ENCODE measurements around the gene RNF208.

Gene RNF208

DNA sequence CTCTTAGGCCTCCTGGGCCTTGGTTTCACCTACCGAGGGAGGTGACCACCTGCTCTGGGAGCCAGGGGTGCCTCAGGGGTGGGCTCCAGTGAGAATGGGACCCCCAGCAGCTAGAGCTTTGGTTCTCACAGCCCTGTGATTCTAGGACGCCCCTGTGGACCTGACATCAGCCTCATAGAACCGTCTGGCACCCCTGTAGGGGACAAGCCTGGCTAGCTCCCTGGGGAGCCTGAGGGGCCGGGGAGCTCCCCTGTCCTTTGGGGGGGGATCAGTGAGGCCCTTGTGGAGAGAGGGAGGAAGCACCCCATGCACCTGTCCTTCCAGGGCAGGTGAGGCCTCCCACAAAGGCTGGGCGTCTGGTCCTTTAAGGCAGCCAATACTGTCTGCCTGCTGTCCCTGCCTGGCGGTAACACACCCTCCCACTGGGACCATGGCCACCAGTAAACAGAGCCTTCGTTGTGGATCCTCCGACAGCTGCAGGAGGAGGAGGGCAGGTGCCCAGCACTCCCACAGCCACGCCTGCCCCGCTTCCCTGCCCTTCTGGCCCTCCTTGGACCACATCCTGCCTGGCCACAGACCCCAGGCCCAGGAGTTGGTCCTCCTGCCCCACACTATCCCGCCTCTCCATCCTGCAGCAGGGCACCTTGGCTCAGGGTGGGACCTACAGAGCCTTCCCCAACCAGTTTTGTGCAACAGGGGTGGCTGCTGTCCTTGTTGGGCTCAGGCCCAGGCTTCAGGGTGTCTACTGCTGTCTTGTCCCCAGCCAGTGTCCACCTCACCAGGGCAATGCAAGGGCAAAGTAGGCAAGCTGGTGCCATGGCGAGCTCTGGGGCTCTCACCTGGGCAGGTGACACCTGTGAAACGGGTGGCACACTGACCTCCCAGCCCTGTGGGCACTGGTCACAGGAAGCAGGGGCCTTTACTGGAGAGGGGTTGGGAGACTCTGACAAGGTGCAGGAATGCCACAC is 16.0 kb upstream of the RNF208 start:
- DNase-seq: no peak

DNA sequence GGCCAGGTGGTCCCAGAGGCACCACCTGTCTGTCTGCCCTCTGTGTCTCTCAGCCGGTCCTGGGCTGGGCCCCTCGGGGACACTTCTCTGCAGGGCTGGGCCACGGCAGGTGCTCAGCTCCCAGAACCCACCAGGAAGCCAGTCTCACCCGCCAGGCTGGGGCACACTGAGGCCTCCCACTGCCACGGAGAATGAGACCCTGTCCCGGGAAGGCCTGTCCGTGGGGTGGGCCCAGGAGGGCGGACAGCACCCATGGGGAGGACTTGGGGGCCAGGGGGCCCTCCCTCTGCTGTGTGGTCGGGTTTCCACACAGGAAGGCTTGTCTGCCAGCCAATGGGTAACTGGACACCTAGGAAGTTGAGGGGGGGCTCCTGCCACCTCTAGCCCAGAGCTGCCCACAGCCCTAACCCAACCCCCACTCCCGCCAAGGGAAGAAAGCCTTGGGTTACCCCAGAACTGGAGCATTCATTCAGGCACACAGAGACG is 14.9 kb upstream of the RNF208 start:
- no peak for DNase-seq

DNA sequence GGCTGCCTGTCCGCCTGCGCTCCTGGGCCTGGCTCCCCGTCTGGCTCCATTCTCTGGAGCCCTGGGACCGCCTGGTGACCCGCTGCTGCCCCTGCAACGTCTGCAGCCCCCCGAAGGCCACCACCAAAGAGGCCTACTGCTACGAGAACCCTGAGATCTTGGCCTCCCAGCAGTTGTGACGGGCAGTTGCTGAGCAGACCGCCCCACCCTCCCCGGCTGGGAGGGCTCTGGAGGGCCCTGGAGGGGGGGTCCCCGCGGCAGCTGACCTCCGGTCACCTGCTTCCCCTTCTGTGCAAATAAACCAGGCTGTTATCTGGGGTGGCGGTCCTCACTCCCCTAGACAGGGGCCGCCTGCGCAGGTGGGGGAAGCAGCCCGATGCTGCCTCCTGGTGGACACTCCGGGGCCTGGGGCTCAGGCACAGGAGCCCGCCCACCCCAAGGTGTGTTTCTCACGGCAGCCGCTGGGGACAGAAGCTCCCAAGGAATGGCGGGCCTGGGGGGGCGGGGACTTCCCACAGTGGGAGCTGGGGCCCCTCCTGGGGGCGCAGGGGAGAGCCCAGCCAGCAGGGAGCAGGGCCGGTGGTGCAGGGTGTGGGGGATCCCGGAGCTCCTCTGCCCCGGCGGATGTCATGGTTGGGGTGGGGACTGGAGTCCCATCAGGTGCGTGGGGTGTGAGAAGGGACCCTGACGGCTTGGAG is 14.3 kb upstream of the RNF208 start:
- DNase-seq: peak; percentile 59 to 74

DNA sequence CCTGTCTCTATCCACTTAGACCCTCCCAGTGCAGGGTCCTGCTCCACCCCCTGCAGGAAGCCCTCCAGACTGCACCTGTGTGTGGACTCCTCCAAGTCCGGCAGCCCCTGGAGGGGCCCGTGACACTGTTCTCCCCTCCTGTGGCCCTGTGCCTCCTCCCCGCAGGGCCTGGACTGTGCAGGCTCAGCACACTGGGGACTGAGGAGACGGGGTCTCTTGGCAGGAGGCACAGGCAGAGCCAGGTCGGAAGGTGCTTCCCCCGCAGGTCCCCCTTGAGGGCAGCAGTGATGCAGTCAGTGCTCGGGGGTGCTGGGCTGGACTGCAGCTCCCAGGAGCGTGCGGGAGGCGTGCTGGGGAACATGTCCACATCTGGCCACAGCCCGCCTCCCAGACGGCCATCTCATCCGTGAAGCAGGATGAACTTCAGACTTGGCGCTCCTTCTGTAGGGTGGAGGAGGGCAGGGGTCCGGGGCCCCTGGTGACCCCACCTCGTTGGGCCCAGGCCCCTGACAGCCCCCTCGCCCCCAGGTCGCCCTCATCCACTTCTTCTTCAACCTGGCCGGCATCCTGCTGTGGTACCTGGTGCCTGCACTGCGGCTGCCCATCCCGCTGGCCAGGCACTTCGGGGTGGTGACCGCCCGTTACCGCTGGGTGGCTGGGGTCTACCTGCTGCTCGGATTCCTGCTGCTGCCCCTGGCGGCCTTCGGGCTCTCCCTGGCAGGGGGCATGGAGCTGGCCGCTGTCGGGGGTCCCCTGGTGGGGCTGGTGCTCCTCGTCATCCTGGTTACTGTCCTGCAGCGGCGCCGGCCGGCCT is 13.6 kb upstream of the RNF208 start:
- no peak for DNase-seq

DNA sequence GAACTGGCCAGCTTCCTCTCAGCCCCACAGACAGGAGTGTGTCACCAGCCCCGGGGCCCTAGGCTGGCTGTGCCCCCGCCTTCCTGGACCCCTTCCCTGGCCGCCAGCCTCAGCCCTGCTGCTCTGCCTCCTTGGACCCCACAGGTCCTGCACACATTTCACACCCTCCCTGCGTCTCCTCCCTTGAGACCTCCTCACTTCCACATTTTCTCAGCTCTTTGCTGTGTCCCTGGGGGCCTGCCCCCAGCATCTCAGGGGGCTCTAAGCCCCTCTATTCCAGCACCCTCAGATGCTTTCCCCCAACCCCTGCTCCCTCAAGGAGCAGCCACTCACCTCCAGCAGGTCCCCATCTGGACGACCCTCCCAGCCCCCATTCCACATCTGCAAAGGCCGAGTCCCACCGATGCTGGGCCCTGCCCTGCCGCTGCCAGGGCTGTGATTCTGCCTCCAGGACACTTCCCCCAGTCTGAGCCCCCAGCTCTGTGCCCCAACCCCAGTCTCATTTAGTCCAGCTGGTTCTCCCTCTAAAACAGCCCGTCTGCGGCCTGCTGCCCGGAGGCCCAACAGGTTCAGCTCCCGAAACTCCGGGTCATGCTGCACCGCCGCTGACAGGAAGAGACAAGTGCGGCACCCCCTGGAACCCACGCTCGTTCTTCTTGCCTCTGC is 12.9 kb upstream of the RNF208 start:
- DNase-seq: no peak

DNA sequence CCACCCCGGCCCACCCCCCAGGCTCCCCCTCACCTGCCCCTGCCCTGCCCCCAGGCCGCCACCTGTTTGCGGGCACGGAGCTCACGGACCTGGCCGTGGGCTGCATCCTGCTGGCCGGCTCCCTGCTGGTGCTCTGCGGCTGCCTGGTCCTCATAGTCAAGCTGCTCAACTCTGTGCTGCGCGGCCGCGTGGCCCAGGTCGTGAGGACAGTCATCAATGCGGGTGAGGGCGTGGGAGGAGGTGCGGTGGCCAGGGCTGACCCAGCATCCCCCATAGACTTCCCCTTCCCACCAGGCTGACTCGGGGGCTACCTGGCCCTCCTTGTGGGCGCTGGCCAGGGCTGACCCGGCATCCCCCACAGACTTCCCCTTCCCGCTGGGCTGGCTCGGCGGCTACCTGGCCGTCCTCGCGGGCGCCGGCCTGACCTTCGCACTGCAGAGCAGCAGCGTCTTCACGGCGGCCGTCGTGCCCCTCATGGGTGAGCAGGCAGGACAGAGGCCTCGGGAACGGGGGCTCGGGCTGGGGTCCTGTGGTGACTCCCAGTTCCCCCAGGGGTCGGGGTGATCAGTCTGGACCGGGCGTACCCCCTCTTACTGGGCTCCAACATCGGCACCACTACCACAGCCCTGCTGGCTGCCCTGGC is 12.1 kb upstream of the RNF208 start:
- no peak for DNase-seq

DNA sequence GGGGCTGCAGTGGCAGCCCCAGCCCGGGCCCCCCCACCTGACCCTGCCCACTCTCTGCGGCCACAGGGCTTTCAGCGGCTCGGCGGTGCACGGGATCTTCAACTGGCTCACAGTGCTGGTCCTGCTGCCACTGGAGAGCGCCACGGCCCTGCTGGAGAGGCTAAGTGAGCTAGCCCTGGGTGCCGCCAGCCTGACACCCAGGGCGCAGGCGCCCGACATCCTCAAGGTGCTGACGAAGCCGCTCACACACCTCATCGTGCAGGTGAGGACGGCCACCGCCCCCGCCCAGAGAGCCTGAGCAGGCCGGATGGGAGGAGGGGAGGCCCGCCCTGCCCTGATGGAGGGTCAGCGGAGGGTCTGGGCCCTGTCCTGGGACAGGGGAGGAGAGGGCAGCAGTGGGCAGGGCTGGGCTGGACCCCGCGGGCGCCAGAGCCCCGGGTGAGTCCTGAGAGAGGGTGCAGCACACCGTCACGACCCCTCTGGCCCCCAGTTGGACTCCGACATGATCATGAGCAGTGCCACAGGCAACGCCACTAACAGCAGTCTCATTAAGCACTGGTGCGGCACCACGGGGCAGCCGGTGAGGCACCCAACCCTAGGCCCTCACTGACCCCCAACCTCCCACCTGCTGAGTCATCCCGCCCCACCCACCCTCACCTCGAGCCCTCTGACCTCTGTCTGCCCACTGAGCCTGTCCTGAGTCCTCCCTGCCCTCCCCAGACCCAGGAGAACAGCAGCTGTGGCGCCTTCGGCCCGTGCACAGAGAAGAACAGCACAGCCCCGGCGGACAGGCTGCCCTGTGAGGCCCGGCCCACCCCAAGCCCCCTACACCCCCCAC is 11.3 kb upstream of the RNF208 start:
- DNase-seq: no peak

DNA sequence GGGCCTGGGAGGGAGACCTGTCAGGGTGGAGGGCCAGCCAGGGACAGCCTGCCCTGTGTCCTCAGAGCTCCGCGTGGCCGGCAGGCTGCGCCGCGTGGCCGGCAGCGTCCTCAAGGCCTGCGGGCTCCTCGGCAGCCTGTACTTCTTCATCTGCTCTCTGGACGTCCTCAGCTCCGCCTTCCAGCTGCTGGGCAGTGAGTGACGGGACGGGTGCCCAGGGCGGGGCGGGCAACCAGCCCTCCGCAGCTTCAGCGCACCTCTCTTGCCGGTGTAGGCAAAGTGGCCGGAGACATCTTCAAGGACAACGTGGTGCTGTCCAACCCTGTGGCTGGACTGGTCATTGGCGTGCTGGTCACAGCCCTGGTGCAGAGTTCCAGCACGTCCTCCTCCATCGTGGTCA is 10.5 kb upstream of the RNF208 start:
- DNase-seq: no peak

DNA sequence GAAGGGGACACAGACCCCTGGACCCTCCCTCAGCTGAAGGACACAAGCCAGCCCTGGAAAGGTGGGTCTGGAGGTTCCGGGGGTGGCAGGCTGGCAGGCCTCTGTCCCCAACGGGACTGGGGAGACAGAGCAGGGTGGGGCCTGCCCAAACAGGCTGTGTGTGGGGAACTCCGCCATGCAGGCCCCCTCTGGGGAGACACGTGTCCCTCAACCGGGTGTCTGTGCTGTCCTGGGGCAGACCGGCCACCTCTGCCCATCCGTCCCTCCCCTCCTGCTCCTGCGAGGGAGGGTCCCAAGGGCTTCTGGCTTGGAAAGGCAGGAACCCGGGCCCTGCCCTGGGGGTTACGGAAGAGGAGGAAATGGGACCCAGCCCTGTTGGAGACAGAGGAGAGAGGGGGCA is 10.1 kb upstream of the RNF208 start:
- no peak for DNase-seq

DNA sequence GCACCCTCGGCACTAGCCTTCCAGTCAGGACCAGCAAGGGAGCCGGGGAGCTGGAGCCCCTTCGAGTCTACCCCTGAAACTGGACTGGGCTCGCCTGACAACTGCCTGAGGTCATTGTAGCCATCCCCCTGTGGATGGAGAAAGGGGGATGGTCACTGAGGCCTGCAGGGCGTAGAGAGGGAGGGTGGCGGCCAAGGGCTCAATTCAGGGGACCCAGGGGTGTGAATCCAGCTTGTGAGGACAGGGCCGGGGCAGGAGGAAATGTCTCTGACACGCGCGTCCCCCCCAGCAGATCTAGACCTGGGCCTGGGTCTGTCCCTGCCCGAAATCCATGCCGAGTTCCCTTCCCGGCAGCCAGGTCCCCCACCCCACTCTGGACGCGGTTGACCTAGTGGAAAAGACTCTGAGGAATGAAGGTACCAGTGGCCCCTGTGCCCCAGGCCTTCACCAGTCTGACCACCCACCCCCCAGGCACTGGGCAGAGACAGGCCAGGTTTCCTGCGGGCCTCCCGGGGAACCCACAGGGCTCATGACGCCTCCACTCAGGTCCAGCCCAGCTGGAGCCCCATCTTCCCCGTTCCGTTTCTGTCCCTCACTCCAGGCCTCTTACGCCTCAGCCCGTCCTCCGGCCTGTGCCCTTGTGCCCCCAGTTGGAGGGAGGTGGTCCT is 9.5 kb upstream of the RNF208 start:
- no peak for DNase-seq

DNA sequence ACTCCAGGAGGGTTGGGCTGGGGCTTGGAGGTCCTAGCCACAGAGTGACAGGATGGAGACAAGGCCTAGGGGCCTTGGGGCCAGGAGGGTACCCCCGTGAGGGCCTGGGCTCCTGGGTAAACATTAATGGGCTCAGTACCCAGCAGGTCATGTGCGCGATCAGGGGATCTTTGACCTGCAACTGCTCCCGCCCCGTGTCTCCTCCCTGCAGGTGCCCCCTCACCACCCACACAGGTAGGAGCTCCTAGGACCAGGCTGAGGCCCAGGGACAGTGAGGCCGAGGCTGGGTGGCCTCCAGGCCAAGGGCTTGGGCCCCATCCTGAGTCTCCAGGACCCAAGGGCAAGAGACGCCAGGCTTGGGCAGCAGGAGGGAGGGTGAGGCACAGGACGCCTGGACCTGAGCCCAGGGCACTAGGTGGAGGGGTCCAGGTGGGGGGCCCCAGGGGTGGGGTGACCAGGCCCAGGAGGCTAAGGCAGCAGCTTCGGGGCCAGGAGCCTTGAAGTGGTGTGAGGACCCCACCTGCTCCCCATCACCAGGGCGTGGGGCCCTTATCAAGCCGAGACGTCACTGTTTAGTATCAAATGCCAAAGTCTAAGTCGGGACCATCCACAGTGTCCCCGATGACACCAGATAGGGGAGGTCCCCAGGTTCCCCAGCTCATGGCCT is 8.8 kb upstream of the RNF208 start, which contains the start of gene SLC34A3:
Gene SLC34A3, plus strand, starts transcription at position 197 of the 667 bp plus-strand sequence. CDS start 802 bp downstream, outside the sequence.
- no peak for DNase-seq

DNA sequence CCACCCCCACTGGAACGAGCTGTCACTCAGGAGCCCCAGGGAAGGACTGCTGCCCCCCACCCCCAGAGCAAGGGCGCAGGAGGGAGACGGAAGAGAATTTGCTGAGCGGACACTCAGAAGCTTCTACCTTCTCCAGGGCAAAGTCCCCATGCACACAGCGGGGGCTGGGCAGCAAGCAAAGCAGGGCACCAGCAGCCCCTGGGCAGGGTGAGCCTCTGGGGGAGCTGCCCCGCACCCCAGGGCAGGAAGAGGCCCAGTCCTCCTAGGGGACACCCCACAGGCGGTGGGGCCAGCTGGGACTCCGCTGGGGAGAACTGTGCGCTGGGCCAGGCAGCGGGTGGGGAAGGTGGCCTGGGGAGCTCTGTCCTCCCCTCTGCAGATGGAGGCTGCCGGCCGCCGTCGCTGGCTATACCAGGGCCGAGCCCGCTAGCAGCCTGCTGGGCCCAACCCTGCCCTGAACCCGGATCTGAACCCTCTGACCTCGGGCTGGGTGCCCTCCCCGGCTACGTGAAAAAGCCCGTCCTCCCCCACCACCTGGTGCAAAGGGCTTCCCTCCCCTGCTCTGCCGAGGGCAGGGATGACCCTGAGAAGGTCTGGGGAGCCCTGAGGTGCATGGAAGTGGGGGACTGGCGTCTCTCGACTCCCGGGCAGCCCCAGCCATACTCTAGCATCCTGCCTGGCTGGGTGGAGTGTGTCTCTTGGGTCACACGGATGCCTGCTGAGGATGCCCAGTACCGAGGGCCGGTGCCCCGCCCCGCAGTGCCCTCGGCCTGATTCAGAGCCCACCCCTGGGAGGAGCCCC is 8.1 kb upstream of the RNF208 start:
- no peak for DNase-seq

DNA sequence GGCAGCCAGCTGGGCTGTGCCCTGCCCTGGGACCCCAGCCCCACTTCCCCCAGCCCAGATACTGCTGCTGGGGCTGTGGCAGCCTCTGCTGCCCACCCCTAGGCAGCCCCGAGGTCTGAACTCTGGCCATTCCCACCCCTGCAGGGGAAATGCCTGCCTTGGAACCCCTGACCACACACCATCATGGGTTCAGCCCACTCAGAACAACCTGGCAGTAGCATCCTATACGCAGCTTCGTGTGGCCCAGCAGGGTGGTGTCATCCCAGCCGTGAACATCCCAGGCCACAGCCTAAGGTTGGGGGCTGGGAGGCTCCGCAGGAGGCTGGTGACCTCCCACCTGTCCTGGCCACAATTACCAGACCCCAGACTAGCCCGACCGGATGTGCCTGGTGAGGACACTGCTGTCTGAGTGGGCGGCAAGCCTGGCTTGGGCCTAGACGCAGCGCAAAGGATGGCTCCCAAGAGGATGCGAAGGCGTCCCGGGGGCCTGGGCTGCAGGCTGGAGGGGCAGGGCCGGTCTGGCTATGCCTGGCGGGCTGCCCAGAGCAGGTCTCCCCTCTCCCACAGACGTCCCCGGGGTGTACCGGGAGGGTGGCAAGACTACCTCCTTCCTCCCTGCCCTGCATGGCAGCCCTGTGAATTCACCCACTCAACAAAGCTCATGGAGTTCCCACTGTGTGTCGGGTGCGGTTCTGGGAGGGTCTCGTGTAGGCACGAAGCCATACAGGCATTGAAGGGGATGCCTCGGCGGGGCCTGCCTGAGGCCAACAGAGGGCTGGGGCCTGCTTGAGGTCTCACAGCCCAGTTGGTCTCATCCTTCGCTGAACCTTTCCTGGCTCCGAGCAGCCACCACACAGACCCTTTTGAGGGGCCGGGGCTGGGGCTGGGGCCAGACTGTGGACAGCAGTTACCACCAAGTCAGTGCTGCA is 7.2 kb upstream of the RNF208 start:
- DNase-seq: no peak

DNA sequence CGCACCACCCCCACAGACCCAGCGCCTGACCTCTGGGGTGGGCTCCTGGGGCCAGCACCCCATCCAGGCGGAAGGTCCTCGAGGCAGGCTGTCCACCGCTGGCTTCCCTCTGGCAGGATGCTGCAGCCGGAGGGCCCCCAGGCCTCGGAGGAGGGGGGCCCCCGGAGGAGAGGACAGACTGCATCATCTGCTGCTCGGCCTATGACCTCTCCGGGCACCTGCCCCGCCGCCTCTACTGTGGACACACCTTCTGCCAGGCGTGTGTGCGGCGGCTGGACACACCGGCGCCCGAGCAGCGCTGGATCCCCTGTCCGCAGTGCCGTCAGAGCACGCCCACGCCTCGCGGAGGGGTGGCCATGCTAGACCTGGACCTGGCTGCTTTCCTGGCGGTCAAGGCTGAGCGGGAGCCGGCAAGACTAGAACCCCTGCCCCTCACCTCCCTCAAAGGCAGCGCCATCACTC is 6.5 kb upstream of the RNF208 start:
- DNase-seq: no peak

DNA sequence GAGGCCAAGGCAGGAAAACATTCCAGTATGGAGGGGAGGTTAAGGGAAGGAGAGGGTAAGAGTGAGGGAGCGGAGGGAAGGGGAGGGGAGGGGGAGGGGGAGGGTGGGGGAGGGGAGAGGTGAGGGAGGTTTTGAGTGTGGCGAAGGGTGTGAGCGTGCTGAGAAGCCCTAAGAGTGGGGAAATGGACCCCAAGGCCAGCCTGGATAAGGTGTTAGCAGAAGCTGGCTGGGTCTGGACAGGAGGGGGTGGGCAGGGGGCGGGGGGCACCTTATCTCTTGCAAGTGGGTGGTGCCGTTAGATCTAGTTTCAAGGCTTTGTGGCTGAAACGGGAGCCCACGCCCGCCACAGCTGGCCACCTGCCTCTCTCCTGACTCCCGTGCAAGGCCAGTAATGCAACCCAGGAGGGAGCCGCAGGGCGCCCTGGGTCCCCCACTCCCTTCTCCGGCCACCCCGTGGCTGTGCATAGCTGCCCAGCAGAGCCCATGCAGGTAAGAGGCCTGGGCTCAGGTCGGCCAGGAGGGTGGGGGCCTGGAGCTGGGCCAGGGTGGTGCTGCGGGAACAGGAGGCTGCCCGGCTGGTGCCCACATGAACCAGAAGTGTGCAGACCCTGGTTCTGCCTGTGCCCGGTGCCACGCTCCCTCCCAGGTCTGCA is 5.9 kb upstream of the RNF208 start:
- no peak for DNase-seq

DNA sequence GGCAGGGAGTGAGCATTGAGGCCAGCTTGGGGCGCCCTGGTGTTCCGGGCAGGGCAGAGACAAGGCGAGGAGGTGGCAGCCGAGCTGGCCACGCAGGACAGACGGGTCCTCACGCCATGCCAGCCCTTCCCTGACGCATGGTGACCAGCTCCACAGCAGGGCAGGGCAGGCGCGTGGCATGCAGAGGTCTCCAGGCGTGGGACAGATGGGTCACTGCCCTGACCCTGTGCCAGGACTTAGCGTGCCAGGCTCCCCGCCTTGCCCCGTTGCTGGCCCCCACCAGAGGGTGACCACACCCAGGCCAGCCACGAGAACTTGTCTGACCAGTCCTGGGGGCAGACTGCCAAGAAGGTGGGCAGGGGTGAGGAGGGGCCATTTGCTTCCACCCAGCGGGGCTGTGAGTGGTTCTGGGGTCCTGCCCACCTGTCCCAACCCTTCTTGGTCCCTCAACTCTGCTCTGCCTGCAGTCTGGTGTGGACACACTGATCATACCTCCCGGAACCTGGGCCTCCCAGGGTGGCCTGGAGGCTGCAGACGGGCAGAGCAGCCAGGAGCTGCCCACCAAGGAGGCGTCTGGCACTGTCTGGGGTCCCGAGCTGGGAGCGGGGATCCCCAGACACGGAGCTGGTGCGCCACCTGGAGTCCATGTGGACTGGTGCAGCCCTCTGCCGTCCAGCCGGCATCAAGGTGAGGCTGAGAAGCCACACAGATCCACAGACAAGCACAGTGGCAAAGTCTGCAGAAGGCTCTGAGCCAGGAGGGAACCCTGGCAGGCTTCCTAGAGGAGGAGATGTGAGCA is 5.2 kb upstream of the RNF208 start, which contains the start of gene RNF224:
Gene RNF224, plus strand, starts transcription at position 449 of the 799 bp plus-strand sequence. CDS start 834 bp downstream, outside the sequence.
- DNase-seq: peak; percentile 37 to 48
